RWPE1 (cell line): ENCODE results near the gene UBE2E2.

Experiments
- CTCF ChIA-PET: fragments of 350-600 bp; sonication (Branson Sonifier 250); formaldehyde crosslinking; extraction: SDS; loops from one replicate; lab custom pipeline; 2021; lab: Yijun Ruan, JAX
- POLR2A ChIA-PET: fragments of 400-600 bp; formaldehyde crosslinking; extraction: SDS; loops from one replicate; lab custom pipeline; 2020; ENCODE audit warnings: antibody characterized with exemption; ENCODE audit not compliant: low non-redundant PET; lab: Yijun Ruan, JAX
- DNase-seq: peaks from one replicate; pipeline ENCODE4 v3.0.0; 2012; ENCODE audit warnings: low spot score
- H3K27ac ChIP-seq: fragments of 450-650 bp; 2 replicates; pipeline ENCODE4 v1.5.1; 2017
- CTCF ChIP-seq: fragments of 450-650 bp; conservative IDR thresholded peaks from 2 replicates; pipeline ENCODE4 v1.5.1; 2017; ENCODE audit warnings: low read depth, mild to moderate bottlenecking

Gene UBE2E2

GRCh38 chr3:23459465-23459864 is 256.3 kb downstream of the UBE2E2 start:
- CTCF ChIA-PET, result no interaction called here
- TF ChIP-seq CTCF, result no peak
- DNase-seq, result no peak
- no peak overlapping the region for H3K27ac ChIP-seq
- POLR2A ChIA-PET, result no interaction called here

DNA sequence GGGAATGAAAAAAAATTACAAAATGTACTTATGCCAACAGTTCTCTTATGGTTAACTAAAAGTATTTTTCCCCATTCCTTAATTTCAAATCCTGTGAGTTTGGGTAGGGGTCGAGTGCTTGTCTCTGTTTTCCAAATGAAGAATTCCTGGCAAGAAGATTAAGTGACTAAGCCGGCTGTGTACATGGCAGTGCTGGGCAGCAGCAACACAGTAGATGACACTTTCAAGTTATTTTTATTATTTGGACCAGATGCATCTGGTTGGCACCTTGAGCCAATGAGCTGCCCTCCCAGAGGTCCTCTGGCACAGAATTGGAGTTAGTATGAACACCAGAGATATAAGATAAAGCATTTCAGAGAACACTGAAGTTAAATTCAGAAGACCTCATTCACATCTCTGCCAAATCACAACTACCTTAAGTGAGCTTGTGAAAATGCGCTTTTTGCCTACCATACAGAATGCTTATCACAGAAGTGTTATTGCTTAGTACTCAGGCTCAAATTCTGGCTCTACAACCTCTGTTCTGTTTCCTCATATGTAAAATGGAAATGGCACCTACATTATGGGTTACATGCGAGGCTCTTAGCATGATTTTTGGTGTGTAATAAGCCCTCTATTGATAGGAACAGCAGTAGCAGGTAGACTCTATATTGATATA is 256.9 kb downstream of the UBE2E2 start:
- no peak for TF ChIP-seq CTCF
- CTCF ChIA-PET, result no interaction called here
- no peak overlapping the region for H3K27ac ChIP-seq
- DNase-seq, result no peak
- POLR2A ChIA-PET, result no interaction called here

GRCh38 chr3:23461069-23461468 is 257.9 kb downstream of the UBE2E2 start:
- no peak for TF ChIP-seq CTCF
- POLR2A ChIA-PET, result no interaction called here
- no peak overlapping the region for H3K27ac ChIP-seq
- CTCF ChIA-PET, result no interaction called here
- no peak for DNase-seq

DNA sequence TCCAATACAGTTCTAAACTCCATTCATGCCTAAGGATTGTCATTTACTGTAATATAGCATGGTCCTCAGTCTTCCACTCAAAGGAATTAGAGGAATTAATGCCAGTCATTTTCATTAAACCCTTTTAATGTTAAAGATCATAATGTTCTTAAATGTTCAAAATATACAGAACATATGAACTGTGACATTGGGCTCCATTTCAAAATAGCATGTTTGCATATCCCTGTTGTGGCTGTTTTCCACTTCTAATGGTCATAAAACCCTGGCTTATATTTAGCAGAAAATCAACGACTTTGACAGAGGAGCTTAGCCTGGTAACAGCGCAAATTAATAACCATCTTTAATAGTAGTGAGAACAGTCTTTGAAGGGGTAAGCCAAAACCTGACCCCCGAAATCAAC is 260.7 kb downstream of the UBE2E2 start:
- DNase-seq, result no peak
- no peak for TF ChIP-seq CTCF
- POLR2A ChIA-PET, result no interaction called here
- H3K27ac ChIP-seq, result no peak overlapping the region
- CTCF ChIA-PET, result no interaction called here

GRCh38 chr3:23465569-23465968 is 262.4 kb downstream of the UBE2E2 start:
- ChIA-PET POLR2A (no interaction called here), CTCF (no interaction called here)
- no peak for DNase-seq
- H3K27ac ChIP-seq, result no peak overlapping the region
- TF ChIP-seq CTCF, result no peak

GRCh38 chr3:23468203-23468602 is 265.1 kb downstream of the UBE2E2 start:
- POLR2A ChIA-PET, result no interaction called here
- CTCF ChIA-PET, result no interaction called here
- DNase-seq, result no peak
- no peak overlapping the region for H3K27ac ChIP-seq
- no peak for TF ChIP-seq CTCF
